ENCODE measurements around the gene AHCYL2. TPM values are rescaled to one million over a fixed set of nuclear protein-coding genes. Genes with fewer than 3 reads are reported as not detected.
"Not testable (repeated sequence)": the region's sequence is repeated elsewhere in the genome, so short reads cannot be mapped to it uniquely, and the experiment has no call there.

AHCYL2 gene
- total RNA-seq, 1 donor from 2014 or later, result 165 TPM

DNA sequence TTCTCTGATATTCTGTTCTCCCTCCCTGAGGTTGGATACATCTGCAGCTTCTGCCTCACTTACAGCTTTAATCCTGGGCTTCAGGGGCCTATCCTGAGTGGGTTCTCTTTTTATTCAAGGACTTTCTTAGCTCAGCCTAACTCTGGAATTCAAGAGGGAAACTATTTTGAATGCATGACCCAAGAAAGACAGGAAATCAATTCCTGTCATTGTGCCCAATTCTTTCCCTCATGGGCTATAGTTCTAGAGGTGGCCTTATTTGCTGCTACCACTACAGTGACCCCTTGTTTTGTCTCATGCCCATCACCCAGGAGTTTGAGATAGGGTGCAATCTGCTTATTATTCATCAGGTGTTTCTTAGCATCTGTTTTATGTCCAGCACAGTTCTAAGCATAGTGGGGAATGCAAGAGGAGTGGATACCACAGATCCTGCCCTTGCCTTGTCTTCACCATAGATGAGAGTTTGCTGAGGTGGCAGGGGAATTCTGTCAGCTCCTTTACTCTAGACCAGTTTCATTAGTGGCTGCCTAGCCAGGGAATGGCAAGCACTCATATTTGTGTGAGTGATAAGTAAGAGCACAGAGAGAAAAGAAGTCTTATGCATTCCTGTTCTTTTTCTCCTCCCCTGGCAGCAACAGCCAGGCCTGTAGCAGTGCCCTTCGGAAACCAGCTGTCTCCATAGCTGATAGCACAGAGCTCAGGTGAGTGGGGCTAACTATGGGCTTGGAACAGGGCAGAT lies 228.8 kb downstream of the AHCYL2 start:
- DNase-seq (ENCODE audit: low spot score), result no peak

DNA sequence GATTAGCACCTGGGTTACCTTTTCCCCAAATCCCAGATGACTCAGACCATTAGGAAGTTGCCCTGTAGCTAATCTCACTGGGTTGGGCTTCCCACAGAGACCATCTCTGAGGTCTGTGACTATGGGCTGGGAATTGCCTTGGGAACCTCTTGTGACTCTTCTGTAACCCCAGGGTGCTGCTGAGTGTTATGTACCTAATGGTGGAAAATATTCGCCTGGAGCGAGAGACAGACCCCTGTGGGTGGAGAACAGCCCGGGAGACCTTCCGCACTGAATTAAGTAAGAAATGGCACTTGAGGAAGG lies 229.4 kb downstream of the AHCYL2 start:
- no peak for DNase-seq (ENCODE audit: low spot score)

DNA sequence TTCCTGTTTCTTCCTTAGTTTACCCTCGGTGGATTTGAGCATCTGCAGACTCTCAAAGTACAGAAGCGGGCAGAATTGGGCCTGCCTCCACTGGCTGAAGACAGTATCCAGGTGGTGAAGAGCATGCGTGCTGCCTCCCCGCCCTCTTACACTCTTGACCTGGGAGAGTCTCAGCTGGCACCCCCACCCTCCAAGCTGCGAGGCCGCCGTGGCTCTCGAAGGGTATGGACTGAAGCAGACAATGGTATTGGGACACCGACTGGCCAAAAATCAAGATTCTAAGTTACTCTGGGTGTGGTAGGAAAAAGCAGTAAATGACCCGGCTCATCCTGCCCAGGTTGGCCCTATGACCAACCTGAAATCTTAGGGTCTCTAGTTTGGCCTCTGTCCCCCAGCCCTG lies 231.6 kb downstream of the AHCYL2 start:
- no peak for DNase-seq (ENCODE audit: low spot score)

DNA sequence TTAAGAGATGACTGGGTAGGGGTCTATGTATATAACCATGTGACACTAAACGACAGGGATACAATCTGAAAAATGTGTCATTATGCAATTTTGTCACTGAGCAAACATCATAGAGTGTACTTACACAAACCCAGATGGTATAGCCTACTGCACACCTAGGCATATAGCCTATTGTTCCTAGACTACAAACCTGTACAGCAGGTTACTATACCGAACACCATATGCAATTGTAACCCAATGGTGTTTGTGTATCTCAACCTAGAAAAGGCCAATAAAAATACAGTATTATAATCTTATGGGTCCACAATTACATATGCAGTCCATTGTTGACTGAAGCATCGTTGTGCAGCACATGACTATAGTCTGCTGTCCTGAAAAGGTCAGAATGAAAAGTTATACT lies 232.3 kb downstream of the AHCYL2 start:
- DNase-seq (ENCODE audit: low spot score), result no peak

DNA sequence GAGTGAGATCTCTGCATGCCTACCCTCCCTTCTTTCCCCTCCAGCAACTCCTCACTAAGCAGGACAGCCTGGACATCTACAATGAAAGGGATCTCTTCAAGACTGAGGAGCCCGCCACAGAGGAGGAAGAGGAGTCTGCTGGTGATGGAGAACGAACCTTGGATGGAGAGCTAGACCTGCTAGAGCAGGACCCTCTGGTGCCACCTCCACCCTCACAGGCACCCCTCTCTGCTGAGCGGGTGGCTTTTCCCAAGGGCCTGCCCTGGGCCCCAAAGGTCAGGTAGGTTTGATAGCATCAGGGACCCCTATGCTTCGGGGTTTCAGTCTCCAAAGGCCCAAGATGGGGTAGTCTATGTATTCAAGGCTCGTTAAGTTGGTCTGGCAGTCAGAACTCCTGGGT lies 233.3 kb downstream of the AHCYL2 start:
- no peak for DNase-seq (ENCODE audit: low spot score)

DNA sequence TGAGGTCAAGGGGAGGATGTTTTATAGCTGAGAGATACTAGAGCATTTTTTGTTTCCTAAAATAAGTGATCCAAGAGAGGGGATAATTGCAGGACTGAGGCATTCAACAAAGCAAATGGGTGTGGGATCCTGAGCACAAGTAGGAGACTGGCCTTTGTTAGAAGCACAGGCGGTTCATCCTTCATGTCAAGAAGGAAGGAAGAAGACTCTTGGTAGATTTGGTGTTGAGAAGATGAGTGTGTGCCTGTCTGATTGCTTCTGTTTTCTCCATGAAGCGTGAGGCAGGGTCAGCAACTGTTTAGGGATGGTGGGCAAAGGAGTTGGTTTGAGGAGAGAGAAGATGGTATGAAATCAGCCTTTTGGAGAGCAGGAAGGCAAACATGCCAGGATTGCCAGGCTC lies 237.0 kb downstream of the AHCYL2 start:
- no peak for DNase-seq (ENCODE audit: low spot score)

DNA sequence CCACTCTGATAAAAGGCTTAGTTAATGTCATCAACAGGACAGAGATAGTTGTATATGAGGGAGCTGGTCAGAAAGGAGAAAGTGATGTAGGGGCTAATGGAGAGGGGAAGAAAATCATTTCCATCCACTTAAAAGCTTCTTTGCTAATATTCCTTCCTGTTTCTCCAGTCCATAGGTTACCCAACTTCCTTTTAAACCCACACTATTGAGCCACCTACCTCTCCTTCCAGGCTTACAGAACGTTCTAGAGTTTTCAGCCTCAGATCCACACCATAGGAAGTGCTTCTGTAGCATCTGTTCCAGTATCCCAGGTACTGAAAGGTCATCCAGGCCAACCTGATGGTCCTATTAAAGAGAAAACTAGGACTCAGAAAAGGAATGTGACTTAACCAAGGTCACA lies 237.6 kb downstream of the AHCYL2 start:
- DNase-seq (ENCODE audit: low spot score), result no peak

DNA sequence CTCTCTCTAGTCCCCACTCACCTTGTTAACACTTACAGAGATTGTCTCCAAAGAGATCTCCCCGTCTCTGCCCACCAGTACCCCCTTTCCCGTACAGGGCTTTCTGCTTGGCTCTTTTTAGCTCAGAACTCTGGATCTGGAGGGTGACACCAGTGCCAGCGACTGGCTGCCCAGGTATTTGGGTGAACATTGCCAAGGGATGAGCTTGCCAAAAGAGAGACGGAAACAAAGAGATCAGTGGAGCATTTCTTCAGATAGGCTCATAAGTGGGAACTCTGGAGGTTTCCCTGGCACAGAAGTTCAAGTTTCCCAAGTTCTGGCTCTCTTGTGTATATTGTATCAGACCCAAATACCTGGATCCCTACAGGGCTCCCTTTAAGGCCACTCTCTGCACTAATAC lies 239.4 kb downstream of the AHCYL2 start:
- no peak for DNase-seq (ENCODE audit: low spot score)

DNA sequence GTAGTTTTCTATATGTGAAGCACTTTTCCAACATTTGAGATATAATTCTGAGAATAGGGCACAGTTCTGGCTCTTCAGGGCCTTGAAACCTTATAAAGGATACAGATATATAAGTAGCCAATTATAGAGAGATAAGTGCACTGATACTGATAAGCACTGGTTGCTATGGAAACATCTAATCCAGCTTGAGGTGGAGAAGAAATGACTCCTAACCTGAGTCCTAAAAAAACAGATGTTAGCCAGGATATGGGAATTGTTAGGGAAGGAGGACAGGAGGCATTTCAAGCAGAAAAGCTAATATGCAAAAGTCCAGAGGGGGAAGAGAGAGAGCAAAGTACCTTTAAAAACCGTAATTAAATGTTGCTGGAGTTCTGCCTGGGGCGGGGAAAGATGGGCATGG lies 240.2 kb downstream of the AHCYL2 start:
- no peak for DNase-seq (ENCODE audit: low spot score)

DNA sequence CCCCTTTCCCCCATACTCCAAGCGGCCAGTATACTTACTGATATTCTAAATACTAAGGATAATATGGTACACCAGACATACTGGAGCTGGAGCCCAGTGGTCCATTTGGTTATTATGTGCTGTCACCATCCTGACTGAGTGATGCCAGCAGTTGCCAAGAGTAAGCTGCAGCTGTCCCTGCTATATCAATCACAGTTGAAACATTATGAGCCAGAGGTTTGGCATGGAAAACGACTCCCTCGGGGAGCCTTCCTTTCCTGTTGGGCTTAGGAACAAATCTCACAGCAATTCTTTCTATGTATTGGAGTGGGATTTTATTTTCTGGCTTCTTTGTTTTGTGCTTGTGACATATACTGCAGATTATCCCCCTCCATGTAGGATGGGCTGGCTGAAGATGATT lies 242.0 kb downstream of the AHCYL2 start:
- DNase-seq (ENCODE audit: low spot score), result no peak

DNA sequence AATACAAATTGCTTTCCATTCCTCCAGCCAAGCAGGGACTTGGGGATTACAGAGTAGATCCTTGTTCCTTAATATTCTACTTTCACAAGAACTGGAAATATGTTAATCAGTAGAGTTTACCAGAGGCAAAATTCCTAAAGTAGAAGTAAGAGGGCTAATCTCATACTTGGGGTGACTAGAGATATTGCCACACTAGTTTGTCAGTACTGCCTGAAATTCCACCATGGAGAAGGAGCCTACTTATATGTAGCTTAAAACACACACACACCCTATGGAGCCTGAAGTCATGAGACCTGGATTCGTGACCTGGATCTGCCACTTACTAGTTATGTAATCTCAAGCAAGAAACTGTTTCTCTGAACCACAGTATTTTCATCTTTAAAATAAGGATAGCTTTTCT lies 243.3 kb downstream of the AHCYL2 start:
- DNase-seq (ENCODE audit: low spot score), result no peak

DNA sequence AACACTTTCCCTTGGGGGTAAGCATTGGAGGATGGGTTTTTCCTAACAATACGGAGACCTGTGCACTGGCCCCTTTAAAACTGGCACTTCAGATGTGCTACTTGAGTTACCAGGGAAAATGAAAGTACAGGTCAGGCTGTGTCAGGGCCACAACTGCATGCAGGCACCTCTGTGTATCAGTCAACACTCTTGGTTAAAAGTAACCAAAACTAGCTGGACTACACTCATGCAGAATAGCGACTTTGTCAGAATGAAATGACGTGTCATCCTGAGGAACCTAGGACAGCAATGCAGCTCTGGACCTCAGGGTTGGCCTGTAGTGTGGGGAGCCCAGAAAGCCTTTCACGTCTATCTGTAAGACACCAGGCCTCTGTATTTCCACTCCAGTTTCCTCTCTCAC lies 243.7 kb downstream of the AHCYL2 start:
- no peak for DNase-seq (ENCODE audit: low spot score)

DNA sequence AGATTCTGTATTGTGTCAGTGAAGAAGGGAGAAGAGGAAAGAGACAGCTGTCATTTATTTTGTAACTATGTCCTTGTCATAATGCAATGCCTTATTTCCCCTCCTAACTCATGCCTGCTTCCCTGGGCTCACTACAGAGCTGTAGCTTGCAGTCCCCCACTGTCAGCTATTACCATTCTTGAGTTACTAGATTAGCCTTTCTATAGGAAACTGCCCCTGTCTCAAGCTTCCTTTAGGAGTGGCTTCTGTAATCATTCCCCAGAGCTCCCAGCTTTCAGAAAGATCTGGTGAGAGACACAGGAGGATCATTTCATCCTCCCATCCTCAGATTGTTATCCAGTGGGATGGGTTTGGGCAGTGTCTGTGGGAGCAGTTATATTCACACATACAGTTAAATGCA lies 245.1 kb downstream of the AHCYL2 start:
- no peak for DNase-seq (ENCODE audit: low spot score)

DNA sequence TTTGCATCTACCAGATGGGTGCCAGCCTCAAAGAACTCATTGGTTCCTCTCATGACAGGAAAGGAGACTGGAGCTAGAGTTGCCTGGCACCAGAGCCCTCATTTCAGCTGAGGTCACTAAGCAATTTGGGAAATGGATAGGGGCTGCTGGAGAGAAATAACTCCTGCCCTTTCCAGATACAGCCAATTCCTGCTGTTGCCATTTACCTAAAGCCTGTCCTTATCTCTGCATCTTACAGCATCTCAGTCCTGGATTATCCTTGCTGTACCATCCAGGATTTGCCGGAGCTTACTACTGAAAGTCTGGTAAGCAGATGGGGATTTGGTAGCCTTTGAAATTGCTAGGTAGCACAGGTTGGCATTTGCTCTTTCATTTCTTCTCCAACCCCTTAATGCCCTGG lies 245.6 kb downstream of the AHCYL2 start:
- no peak for DNase-seq (ENCODE audit: low spot score)

DNA sequence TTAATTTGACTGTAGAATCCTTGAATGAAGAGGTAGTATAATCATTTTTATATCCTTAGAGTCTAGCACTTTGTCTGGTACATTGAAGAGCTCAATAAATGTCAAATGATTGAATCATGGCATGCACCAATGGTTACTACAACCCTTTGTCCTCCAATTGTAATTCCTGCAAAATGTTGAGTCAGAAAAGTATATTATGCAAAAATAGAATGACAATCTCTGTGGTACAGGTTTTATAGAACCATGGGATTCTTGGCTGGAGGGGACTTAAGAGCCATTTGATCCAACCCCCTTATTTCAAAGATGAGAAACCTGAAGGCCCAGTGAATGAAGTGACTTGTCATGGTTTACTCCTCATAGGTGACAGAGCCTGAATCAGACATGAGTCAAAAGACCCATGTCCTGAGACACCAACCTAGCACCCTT lies 246.6 kb downstream of the AHCYL2 start:
- DNase-seq (ENCODE audit: low spot score), result no peak

DNA sequence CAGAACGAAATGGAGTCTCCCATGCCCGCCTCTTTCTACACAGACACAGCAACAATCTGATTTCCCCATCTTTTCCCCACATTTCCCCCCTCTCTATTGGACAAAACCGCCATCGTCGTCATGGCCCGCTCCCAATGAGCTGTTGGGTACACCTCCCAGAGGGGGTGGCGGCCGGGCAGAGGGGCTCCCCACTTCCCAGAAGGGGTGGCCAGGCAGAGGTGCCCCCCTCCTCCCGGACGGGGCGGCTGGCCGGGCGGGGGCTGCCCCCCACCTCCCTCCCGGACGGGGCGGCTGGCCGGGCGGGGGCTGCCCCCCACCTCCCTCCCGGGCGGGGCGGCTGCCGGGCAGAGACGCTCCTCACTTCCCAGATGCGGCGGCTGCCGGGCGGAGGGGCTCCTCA lies 251.1 kb downstream of the AHCYL2 start:
- not testable (repeated sequence) for DNase-seq (ENCODE audit: low spot score)

DNA sequence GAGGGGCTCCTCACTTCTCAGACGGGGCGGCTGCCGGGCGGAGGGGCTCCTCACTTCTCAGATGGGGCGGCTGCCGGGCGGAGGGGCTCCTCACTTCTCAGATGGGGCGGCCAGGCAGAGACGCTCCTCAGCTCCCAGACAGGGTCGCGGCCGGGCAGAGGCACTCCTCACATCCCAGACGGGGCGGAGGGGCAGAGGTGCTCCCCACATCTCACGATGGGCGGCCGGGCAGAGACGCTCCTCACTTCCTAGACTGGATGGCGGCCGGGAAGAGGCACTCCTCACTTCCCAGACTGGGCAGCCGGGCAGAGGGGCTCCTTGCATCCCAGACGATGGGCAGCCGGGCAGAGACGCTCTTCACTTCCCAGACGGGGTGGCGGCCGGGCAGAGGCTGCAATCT lies 251.6 kb downstream of the AHCYL2 start:
- not testable (repeated sequence) for DNase-seq (ENCODE audit: low spot score)

Other genes with a start within 250 kb of the AHCYL2 start
- 44.0 TPM for gene TNPO3, start 169.9 kb upstream of the AHCYL2 start, total RNA-seq
- gene TSPAN33, start 80.3 kb upstream of the AHCYL2 start, total RNA-seq, result 16.2 TPM
- 15.8 TPM for gene SMO, start 36.4 kb upstream of the AHCYL2 start, total RNA-seq
- 2.1 TPM for gene STRIP2, start 209.4 kb downstream of the AHCYL2 start, total RNA-seq

Measured in mucosa of gallbladder (tissue), 1 donor.